Mesenchymal stem cell (in vitro differentiated cells and primary cell): Measurements from ENCODE around the gene SLC35D2.
A peak's percentile ranks its signal among the peaks of the same experiment; 100 is the strongest.

Experiments used
- DNase-seq: peaks from one replicate; pipeline ENCODE4 v3.0.0-alpha.2; 2013
- H2AFZ ChIP-seq: one replicate; pipeline ENCODE4 v1.6.1; 2013; ENCODE audit warnings: low read depth, mild to moderate bottlenecking, control low read depth, inconsistent platforms, low read length, moderate library complexity
- H2AK5ac ChIP-seq: 2 replicates; pipeline ENCODE4 v1.6.1; 2013; ENCODE audit warnings: low read length, moderate library complexity, mild to moderate bottlenecking, inconsistent platforms; ENCODE audit not compliant: severe bottlenecking
- H2BK120ac ChIP-seq: one replicate; pipeline ENCODE4 v1.6.1; 2013; ENCODE audit warnings: low read depth, mild to moderate bottlenecking, inconsistent platforms, low read length, moderate library complexity
- H2BK12ac ChIP-seq, 2 experiments: one replicate each; pipeline ENCODE4 v1.6.1; 2013; ENCODE audit warnings: inconsistent platforms in 2 of 2, low read length in 2 of 2, mild to moderate bottlenecking in 2 of 2, moderate library complexity in 2 of 2, control low read depth in 1 of 2
- H2BK15ac ChIP-seq: one replicate; pipeline ENCODE4 v1.6.1; 2013; ENCODE audit warnings: mild to moderate bottlenecking, low read depth, inconsistent platforms; ENCODE audit not compliant: poor library complexity, severe bottlenecking
- H2BK5ac ChIP-seq: 2 replicates; pipeline ENCODE4 v1.6.1; 2013; ENCODE audit warnings: low read depth, mild to moderate bottlenecking, low read length, control low read depth, inconsistent platforms; ENCODE audit not compliant: poor library complexity, severe bottlenecking
- H3K14ac ChIP-seq, 2 experiments: one replicate each; pipeline ENCODE4 v1.6.1; 2013; ENCODE audit warnings: inconsistent platforms in 2 of 2, low read length in 2 of 2, control low read depth in 1 of 2, mild to moderate bottlenecking in 1 of 2, moderate library complexity in 1 of 2
- H3K18ac ChIP-seq, 2 experiments: one replicate each; pipeline ENCODE4 v1.6.1; 2013; ENCODE audit warnings: inconsistent platforms in 2 of 2, low read length in 2 of 2, control low read depth in 1 of 2, low read depth in 1 of 2, mild to moderate bottlenecking in 1 of 2
- H3K23ac ChIP-seq, 2 experiments: one replicate each; pipeline ENCODE4 v1.6.1; 2013; ENCODE audit warnings: inconsistent platforms in 2 of 2, low read length in 2 of 2, mild to moderate bottlenecking in 2 of 2, moderate library complexity in 2 of 2, control low read depth in 1 of 2
- H3K27ac ChIP-seq: 2 replicates; pipeline ENCODE4 v1.5.1; 2013; ENCODE audit warnings: mild to moderate bottlenecking, moderate library complexity, low read length, control low read depth, inconsistent platforms; ENCODE audit not compliant: poor library complexity, severe bottlenecking
- H3K27me3 ChIP-seq, 2 experiments: 2 replicates each; pipeline versions ENCODE4 v1.6.1 to v1.7.0; 2013; ENCODE audit warnings: low read length in 2 of 2, mild to moderate bottlenecking in 2 of 2, moderate library complexity in 2 of 2, control low read depth in 1 of 2, inconsistent platforms in 1 of 2; ENCODE audit not compliant: control insufficient read depth in 1 of 2, insufficient read depth in 1 of 2
- H3K36me3 ChIP-seq, 2 experiments: 2 replicates each; pipeline versions ENCODE4 v1.6.1 to v1.7.0; 2013; ENCODE audit warnings: low read length in 2 of 2, control low read depth in 1 of 2, inconsistent platforms in 1 of 2, low read depth in 1 of 2, mild to moderate bottlenecking in 1 of 2; ENCODE audit not compliant: insufficient read depth in 2 of 2, control insufficient read depth in 1 of 2
- H3K4ac ChIP-seq, 2 experiments: one replicate each; pipeline ENCODE4 v1.6.1; 2013; ENCODE audit warnings: inconsistent platforms in 2 of 2, low read length in 2 of 2, mild to moderate bottlenecking in 2 of 2, moderate library complexity in 2 of 2, control low read depth in 1 of 2, low read depth in 1 of 2
- H3K4me1 ChIP-seq: 2 replicates; pipeline ENCODE4 v1.6.1; 2013; ENCODE audit warnings: low read depth, low read length, control low read depth; ENCODE audit not compliant: control insufficient read depth, insufficient read depth
- H3K4me2 ChIP-seq: 2 replicates; pipeline ENCODE4 v1.6.1; 2013; ENCODE audit warnings: low read length, mild to moderate bottlenecking, inconsistent platforms; ENCODE audit not compliant: poor library complexity, severe bottlenecking
- H3K4me3 ChIP-seq, 2 experiments: 2 replicates each; pipeline versions ENCODE4 v1.5.1 to v1.7.0; 2013; ENCODE audit warnings: low read length in 2 of 2, mild to moderate bottlenecking in 2 of 2, control low read depth in 1 of 2, low read depth in 1 of 2; ENCODE audit not compliant: insufficient read depth in 1 of 2
- H3K79me1 ChIP-seq: replicated peaks from 2 replicates; pipeline ENCODE4 v1.6.1; 2013; ENCODE audit warnings: mild to moderate bottlenecking, control low read depth, low read length, inconsistent platforms; ENCODE audit not compliant: poor library complexity, severe bottlenecking
- H3K9ac ChIP-seq: 2 replicates; pipeline ENCODE4 v1.7.0; 2013; ENCODE audit warnings: mild to moderate bottlenecking, low read length, moderate library complexity
- H3K9me3 ChIP-seq: 2 replicates; pipeline ENCODE4 v1.7.0; 2013; ENCODE audit warnings: mild to moderate bottlenecking, low read length; ENCODE audit not compliant: control insufficient read depth
- H4K8ac ChIP-seq: one replicate; pipeline ENCODE4 v1.6.1; 2013; ENCODE audit warnings: inconsistent platforms, mild to moderate bottlenecking, low read length, moderate library complexity
- H4K91ac ChIP-seq: one replicate; pipeline ENCODE4 v1.6.1; 2013; ENCODE audit warnings: mild to moderate bottlenecking, low read length, inconsistent platforms
- WGBS: methylation state at CpG from one replicate; pipeline ENCODE4 v1.1.7; 2013; ENCODE audit warnings: mixed read lengths; 5-methylcytosine and 5-hydroxymethylcytosine counted together

SLC35D2 gene

GRCh38 chr9:96320749-96321280, 62.7 kb downstream of the SLC35D2 start:
- no peak overlapping the region for H3K23ac ChIP-seq
- no peak for DNase-seq
- H3K79me1 ChIP-seq: peaks cover 1% of the 10 kb centered on the region
- H3K18ac ChIP-seq: no peak overlapping the region
- peaks cover 26 to 39% of the 10 kb centered on the region in 2 experiments for H3K36me3 ChIP-seq
- H3K9me3 ChIP-seq: no peaks in the 10 kb centered on the region
- H3K4me2 ChIP-seq: no peak overlapping the region
- H2BK5ac ChIP-seq: no peak overlapping the region
- no peak overlapping the region for H4K91ac ChIP-seq
- no peak overlapping the region for H2AK5ac ChIP-seq
- H4K8ac ChIP-seq: no peak overlapping the region
- no peak overlapping the region for H2BK120ac ChIP-seq
- H3K27me3 ChIP-seq: no peaks in the 10 kb centered on the region
- H3K4me3 ChIP-seq: no peak overlapping the region
- no peak overlapping the region for H3K14ac ChIP-seq
- no peak overlapping the region for H2AFZ ChIP-seq
- H3K27ac ChIP-seq: no peak overlapping the region
- no peak overlapping the region for H3K4ac ChIP-seq
- no peak overlapping the region for H2BK15ac ChIP-seq
- no peak overlapping the region for H3K9ac ChIP-seq
- WGBS: 88% methylated on average over 8 of the region's 8 CpGs
- no peak overlapping the region for H2BK12ac ChIP-seq
- H3K4me1 ChIP-seq: peaks cover 1% of the 10 kb centered on the region

DNA sequence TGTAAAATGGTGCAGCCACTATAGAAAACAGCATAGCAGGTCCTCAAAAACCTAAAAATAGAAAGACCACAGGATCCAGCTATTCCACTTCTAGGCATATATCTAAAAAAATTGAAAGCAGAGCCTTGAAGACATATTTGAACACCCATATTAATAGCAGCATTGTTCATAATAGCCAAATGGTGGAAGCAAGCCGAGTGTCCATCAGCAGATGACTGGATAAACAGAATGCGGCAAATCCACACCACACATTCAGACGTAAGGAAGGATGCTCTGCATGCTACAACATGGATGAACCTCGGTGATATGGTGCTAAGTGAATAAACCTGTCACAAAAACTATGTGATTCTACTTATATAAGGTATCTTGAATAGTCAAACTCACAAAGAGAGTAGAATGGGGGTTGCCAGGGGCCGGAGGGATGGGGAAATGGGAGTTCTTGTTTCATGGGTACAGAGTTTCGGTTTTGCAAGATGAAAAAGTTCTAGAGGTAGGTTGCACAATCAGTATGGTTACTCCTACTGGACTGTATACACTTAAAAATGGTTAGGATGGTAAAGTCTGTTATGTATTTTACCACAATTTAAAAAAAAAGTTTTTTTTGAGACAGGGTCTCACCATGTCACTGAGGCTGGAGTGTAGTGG, 64.5 kb downstream of the SLC35D2 start:
- Histone ChIP-seq H3K23ac (no peak overlapping the region), H3K4ac (no peak overlapping the region), H2BK5ac (no peak overlapping the region), H4K91ac (no peak overlapping the region), H3K9me3 (peaks cover under 1% of the 10 kb centered on the region), H2AFZ (no peak overlapping the region), H3K4me3 (no peak overlapping the region), H3K9ac (no peak overlapping the region), H4K8ac (no peak overlapping the region), H3K4me2 (no peak overlapping the region), H2BK15ac (no peak overlapping the region), H2BK120ac (no peak overlapping the region), H3K18ac (no peak overlapping the region), H2AK5ac (no peak overlapping the region), H3K36me3 (peaks cover 23 to 35% of the 10 kb centered on the region in 2 experiments), H3K4me1 (peaks cover 1% of the 10 kb centered on the region), H3K14ac (no peak overlapping the region), H3K27me3 (no peaks in the 10 kb centered on the region), H3K79me1 (peaks cover 1% of the 10 kb centered on the region), H3K27ac (no peak overlapping the region), H2BK12ac (no peak overlapping the region)
- no peak for DNase-seq
- WGBS: 83% methylated on average over 5 of the region's 6 CpGs

DNA sequence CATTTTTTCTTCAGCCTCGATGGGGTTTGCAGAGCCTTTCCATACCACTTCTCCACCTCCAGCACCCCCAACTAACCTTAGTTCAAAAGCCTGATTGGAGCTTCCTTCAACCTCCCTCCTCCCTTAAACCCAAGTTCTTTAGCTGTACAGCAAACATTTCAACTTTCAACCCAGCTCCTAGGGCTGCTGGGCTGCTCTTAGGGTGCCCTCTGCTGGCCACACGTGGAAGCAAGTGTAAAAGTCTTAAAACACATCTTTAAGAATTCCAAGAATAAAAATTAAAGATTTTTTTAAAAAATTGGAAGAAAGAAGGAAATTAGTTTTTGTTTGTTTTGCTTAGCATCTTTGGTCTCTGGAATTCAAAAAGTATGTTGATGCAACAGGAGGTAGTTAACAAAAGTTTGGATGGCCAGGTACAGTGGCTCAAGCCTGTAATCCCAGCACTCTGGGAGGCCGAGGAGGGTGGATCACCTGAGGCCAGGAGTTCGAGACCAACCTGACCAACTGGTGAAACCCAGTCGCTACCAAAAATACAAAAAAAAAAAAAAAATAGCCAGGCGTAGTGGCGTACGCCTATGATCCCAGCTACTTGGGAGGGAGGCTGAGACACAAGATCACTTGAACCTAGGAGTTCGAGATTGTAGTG, 66.1 kb downstream of the SLC35D2 start:
- Histone ChIP-seq H2BK5ac (no peak overlapping the region), H3K23ac (no peak overlapping the region), H2BK12ac (no peak overlapping the region), H3K18ac (no peak overlapping the region), H4K91ac (no peak overlapping the region), H3K27ac (no peak overlapping the region), H3K14ac (no peak overlapping the region), H2AFZ (no peak overlapping the region), H3K9ac (no peak overlapping the region), H3K4me1 (peaks cover 1% of the 10 kb centered on the region), H2AK5ac (no peak overlapping the region), H3K4ac (no peak overlapping the region), H3K79me1 (peaks cover 1% of the 10 kb centered on the region), H3K4me2 (no peak overlapping the region), H4K8ac (no peak overlapping the region), H3K9me3 (peaks cover 13% of the 10 kb centered on the region), H2BK120ac (no peak overlapping the region), H3K36me3 (peaks cover 20 to 37% of the 10 kb centered on the region in 2 experiments), H2BK15ac (no peak overlapping the region), H3K27me3 (no peaks in the 10 kb centered on the region), H3K4me3 (no peak overlapping the region)
- peak; percentile 67 for DNase-seq
- 69% methylated on average over 8 of the region's 9 CpGs for WGBS

GRCh38 chr9:96309850-96310249, 73.7 kb downstream of the SLC35D2 start:
- Histone ChIP-seq H2BK120ac (no peak overlapping the region), H3K9ac (no peak overlapping the region), H2BK15ac (no peak overlapping the region), H2AK5ac (no peak overlapping the region), H4K8ac (no peak overlapping the region), H3K14ac (no peak overlapping the region), H2BK12ac (no peak overlapping the region), H3K4me3 (no peak overlapping the region), H3K79me1 (no peaks in the 10 kb centered on the region), H2BK5ac (no peak overlapping the region), H3K4me2 (no peak overlapping the region), H3K27me3 (no peaks in the 10 kb centered on the region), H3K23ac (no peak overlapping the region), H3K4me1 (no peaks in the 10 kb centered on the region), H4K91ac (no peak overlapping the region), H3K18ac (no peak overlapping the region), H3K27ac (no peak overlapping the region), H3K36me3 (peaks cover 5 to 14% of the 10 kb centered on the region in 2 experiments), H3K4ac (no peak overlapping the region), H3K9me3 (peaks cover 18% of the 10 kb centered on the region), H2AFZ (no peak overlapping the region)
- no peak for DNase-seq
- 95% methylated on average over 7 of the region's 7 CpGs for WGBS
